GM18951 (cell line): ENCODE results near the gene TP53.

Experiments
- POLR2A ChIP-seq: IDR thresholded peaks from 4 replicates; pipeline ENCODE4 v1.6.1; 2011; ENCODE audit warnings: mild to moderate bottlenecking; ENCODE audit not compliant: insufficient read length, insufficient read depth; ENCODE audit errors: extremely low read depth
- in situ Hi-C: fragments of 300-500 bp; cut with MboI; formaldehyde crosslinking; loops from one replicate; pipeline ENCODE4 v1.12.0; 2022; ENCODE audit warnings: low sequenced_read_pairs, mixed read lengths, inconsistent platforms; ENCODE audit not compliant: unreplicated experiment

TP53 gene

GRCh38 chr17:7677388-7678067, 9.8 kb downstream of the TP53 start:
- in situ Hi-C loops = no loop called here
- TF ChIP-seq POLR2A = no peak

DNA sequence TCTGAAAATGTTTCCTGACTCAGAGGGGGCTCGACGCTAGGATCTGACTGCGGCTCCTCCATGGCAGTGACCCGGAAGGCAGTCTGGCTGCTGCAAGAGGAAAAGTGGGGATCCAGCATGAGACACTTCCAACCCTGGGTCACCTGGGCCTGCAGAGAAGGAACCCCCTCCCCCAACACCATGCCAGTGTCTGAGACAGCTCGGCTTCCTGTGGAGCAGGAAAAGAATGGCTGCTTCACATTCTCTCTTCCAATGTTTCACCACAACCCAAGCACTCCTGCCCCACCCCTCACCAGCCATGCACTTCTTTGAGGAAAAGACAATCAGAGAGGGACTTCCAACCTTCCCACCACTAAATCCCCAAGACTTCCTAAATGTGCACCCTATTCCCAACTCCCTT, 10.8 kb downstream of the TP53 start:
- no peak for TF ChIP-seq POLR2A
- in situ Hi-C loops = no loop called here

DNA sequence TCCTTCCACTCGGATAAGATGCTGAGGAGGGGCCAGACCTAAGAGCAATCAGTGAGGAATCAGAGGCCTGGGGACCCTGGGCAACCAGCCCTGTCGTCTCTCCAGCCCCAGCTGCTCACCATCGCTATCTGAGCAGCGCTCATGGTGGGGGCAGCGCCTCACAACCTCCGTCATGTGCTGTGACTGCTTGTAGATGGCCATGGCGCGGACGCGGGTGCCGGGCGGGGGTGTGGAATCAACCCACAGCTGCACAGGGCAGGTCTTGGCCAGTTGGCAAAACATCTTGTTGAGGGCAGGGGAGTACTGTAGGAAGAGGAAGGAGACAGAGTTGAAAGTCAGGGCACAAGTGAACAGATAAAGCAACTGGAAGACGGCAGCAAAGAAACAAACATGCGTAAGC, 12.4 kb downstream of the TP53 start:
- in situ Hi-C loops = no loop called here
- no peak for TF ChIP-seq POLR2A

DNA sequence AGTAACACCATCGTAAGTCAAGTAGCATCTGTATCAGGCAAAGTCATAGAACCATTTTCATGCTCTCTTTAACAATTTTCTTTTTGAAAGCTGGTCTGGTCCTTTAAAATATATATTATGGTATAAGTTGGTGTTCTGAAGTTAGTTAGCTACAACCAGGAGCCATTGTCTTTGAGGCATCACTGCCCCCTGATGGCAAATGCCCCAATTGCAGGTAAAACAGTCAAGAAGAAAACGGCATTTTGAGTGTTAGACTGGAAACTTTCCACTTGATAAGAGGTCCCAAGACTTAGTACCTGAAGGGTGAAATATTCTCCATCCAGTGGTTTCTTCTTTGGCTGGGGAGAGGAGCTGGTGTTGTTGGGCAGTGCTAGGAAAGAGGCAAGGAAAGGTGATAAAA, 14.1 kb downstream of the TP53 start:
- no peak for TF ChIP-seq POLR2A
- in situ Hi-C loops = no loop called here

- in situ Hi-C loops = no loop called here
- TF ChIP-seq POLR2A = no peak
Measured at GRCh38 chr17:7668482-7668881, 18.8 kb downstream of the TP53 start.

- peak; percentile 30 for TF ChIP-seq POLR2A
- in situ Hi-C loops = no loop called here
Measured at GRCh38 chr17:7667656-7668406, 19.5 kb downstream of the TP53 start.

- no peak for TF ChIP-seq POLR2A
- in situ Hi-C loops = loop anchor here (5.0 kb wide), 1 partner anchor 60 kb away; the partner anchor contains the start of gene DNAH2
Measured at GRCh38 chr17:7656958-7657609, 30.2 kb downstream of the TP53 start.

DNA sequence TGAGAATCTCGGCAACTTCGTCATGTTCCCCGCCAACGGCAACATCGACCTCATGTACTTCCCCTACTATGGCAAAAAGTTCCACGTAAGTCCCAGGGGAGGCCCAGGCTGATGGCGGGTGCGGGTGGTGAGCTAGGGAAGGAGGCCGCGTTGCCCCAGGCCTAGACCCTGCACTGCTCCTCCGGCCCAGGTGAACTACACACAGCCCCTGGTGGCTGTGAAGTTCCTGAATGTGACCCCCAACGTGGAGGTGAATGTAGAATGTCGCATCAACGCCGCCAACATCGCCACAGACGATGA, 31.8 kb downstream of the TP53 start:
- TF ChIP-seq POLR2A = no peak
- in situ Hi-C loops = loop anchor here (5.0 kb wide), 1 partner anchor 62 kb away; the partner anchor contains the start of gene DNAH2

DNA sequence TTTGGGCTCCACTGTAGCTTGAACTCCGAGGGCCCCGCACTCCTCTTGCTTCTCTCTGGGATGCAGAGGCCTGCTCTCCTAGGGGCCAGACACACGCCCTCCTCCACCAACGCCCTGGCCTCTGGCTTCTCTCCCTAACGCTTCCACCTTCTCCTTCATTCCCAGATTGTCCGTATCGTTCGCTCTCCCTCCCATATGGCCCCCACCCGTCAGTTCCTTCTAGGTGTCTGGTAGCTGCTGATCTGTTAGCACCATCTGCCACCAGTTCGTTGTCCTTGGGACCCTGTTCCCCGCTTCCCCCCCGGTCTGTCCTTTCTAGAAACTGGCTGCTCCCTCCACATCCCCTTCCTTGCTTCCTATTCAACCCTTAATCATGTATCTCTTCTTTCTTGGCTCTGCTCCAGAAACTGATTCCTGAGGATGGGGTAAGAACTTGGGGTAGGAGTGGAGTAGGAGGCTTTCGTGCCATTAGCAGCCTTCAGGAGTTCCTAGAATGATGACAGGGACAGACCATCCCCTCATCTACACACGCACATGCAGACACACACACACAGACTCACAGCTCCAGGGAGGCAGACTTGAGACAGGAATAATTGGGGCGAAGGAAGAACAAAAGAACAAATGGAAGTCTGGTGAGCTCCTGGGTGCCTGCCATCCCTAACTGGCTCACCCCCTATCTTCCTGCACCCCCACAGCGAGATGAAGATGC, 32.3 kb downstream of the TP53 start:
- in situ Hi-C loops = loop anchor here (5.0 kb wide), 1 partner anchor 62 kb away; the partner anchor contains the start of gene DNAH2
- no peak for TF ChIP-seq POLR2A

- no peak for TF ChIP-seq POLR2A
Measured at GRCh38 chr17:7652388-7653356, 34.6 kb downstream of the TP53 start.

DNA sequence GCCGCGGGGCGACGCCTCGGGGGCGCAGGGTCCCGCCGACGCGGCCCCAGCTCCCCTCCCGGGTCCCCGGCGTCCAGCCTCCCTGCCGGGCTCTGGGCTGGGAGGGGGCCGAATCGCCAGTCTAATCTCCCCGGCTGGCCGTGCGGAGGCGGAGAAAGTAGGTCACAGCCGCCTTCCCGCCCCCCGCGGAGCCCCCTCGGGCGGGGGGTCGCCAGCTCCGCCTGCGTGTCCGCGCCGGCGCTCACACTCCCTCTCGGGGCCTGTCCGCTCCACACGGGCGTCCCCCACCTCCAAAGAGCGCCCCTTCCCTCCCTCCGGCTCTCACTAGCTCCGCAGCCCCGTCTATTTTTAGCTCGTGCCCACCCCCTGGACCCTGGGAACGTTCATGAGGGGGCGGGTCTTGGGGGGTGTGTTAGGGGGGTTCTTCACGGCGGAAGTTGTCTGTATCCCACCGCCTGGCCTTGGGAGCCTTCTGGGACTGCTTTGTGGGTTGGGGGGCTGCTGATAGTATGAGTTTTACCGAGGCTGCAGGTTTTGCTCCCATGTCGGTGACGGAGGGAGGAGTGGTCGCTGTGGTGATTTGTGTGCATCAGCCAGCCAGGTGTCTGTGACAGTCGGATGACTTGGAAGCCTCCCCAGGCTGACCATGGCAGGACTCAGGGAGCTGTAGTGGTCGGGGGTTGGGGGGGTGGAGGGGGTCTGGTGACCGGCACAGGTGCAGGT, 35.5 kb downstream of the TP53 start:
- no peak for TF ChIP-seq POLR2A
- in situ Hi-C loops = no loop called here

More at GRCh38 chr17:7652388-7653356, 34.6 kb downstream of the TP53 start:
- in situ Hi-C loops = no loop called here

DNA sequence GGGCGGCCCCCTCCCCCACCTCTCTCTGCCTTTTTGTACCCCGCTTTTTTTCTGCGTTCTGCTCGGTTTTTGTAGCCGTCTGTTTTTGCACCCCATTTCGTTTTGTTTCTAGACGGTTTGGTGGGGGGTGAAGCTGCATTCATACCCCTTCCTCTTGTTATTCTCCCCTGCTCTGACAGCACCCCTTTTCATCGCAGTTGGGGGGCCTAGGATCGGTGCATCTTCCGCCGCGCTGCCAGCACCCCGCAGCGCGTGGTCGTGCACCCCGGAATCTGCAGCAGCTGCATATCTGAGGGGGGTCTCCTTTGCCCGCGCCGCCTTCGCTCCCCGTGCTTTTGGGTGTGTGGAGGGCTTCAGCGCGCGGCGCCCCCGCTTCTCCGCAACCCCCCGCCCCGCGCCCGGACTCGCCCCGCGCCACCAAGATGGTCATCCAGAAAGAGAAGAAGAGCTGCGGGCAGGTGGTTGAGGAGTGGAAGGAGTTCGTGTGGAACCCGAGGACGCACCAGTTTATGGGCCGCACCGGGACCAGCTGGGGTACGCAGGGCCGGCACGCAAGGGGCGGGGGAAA, 36.1 kb downstream of the TP53 start:
- no peak for TF ChIP-seq POLR2A
- in situ Hi-C loops = no loop called here
